B cell (primary cell): ENCODE measurements around the gene FYCO1. TPM values are rescaled to one million over a fixed set of nuclear protein-coding genes. Genes with fewer than 3 reads are reported as not detected.

Experiments used
- ATAC-seq: fragments of 200-7000 bp; cut with Tn5 transposase; one replicate; pipeline ENCODE4 v1.10.0; 2021; ENCODE audit warnings: low read depth, mild to moderate bottlenecking, moderate number of reproducible peaks, moderate library complexity
- CTCF ChIA-PET: fragments of 350-600 bp; sonication (Branson Sonifier 250); formaldehyde crosslinking; loops from one replicate; lab custom pipeline; 2021; ENCODE audit warnings: antibody characterized with exemption, inconsistent platforms; lab: Charles Lee
- POLR2A ChIA-PET: fragments of 350-600 bp; sonication (Branson Sonifier 250); formaldehyde crosslinking; loops from one replicate; lab custom pipeline; 2021; ENCODE audit warnings: antibody characterized with exemption; lab: Charles Lee
- DNase-seq: peaks from one replicate; pipeline ENCODE4 v3.0.0; 2013
- H2AFZ ChIP-seq: 2 replicates; pipeline ENCODE4 v1.6.1; 2012; ENCODE audit warnings: mild to moderate bottlenecking, low read depth, low read length; ENCODE audit not compliant: insufficient read depth, poor library complexity, severe bottlenecking
- H3K27ac ChIP-seq, 2 donors: 1 replicate in 1 of 2; 2 replicates in 1 of 2; pipeline ENCODE4 v1.5.1; 2012 to 2013; ENCODE audit warnings: low read length in 2 of 2, mild to moderate bottlenecking in 2 of 2, moderate library complexity in 1 of 2
- H3K27me3 ChIP-seq, 4 experiments: fragments of 200-600 bp in 1 of 4; sonication (generic) in 1 of 4; replicated peaks in 1 of 4; 1 replicate in 2 of 4; 2 replicates in 2 of 4; pipeline versions ENCODE4 v1.6.1 to v1.7.0; 2013 to 2016; ENCODE audit warnings: low read length in 3 of 4, mild to moderate bottlenecking in 2 of 4, mixed read lengths in 1 of 4, moderate library complexity in 1 of 4; ENCODE audit not compliant: insufficient read depth in 4 of 4, control insufficient read depth in 3 of 4; ENCODE audit errors: control extremely low read depth in 1 of 4
- H3K36me3 ChIP-seq, 2 experiments: replicated peaks in 1 of 2; 1 replicate in 1 of 2; 2 replicates in 1 of 2; pipeline versions ENCODE4 v1.6.1 to v1.7.1; 2013; ENCODE audit warnings: low read length in 1 of 2; ENCODE audit not compliant: insufficient read depth in 2 of 2, control insufficient read depth in 1 of 2; ENCODE audit errors: control extremely low read depth in 1 of 2, extremely low read depth in 1 of 2
- H3K4me1 ChIP-seq, 2 donors: fragments of 200-600 bp in 1 of 2; sonication (generic) in 1 of 2; 1 replicate in 1 of 2; 2 replicates in 1 of 2; pipeline versions ENCODE4 v1.5.1 to v1.6.1; 2013 to 2017; ENCODE audit warnings: low read length in 2 of 2; ENCODE audit not compliant: control insufficient read depth in 2 of 2, insufficient read depth in 2 of 2
- H3K4me2 ChIP-seq: replicated peaks from 2 replicates; pipeline ENCODE3; 2012; ENCODE audit warnings: mild to moderate bottlenecking, low read depth, low read length; ENCODE audit not compliant: poor library complexity, severe bottlenecking
- H3K4me3 ChIP-seq, 5 experiments: fragments of 200-600 bp in 1 of 5; sonication (generic) in 1 of 5; 1 replicate in 3 of 5; 2 replicates in 2 of 5; pipeline versions ENCODE4 v1.5.1 to v1.7.0; 2011 to 2016; ENCODE audit warnings: low read length in 4 of 5, mild to moderate bottlenecking in 4 of 5, low read depth in 2 of 5, control low read depth in 1 of 5, moderate library complexity in 1 of 5; ENCODE audit not compliant: insufficient read depth in 1 of 5; ENCODE audit errors: control extremely low read depth in 1 of 5, extremely low read depth in 1 of 5
- H3K79me2 ChIP-seq: fragments of 200-600 bp; sonication (generic); one replicate; pipeline ENCODE4 v1.6.0; 2016; ENCODE audit warnings: low read length; ENCODE audit not compliant: control insufficient read depth, insufficient read depth
- H3K9ac ChIP-seq: fragments of 200-600 bp; sonication (generic); 2 replicates; pipeline ENCODE4 v1.6.1; 2017; ENCODE audit warnings: mild to moderate bottlenecking, low read length, moderate library complexity
- H3K9me3 ChIP-seq, 3 donors: one replicate each; pipeline versions ENCODE4 v1.6.1 to v1.7.1; 2013; ENCODE audit warnings: low read length in 2 of 3; ENCODE audit not compliant: control insufficient read depth in 2 of 3, insufficient read depth in 1 of 3; ENCODE audit errors: control extremely low read depth in 1 of 3
- H4K20me1 ChIP-seq: 2 replicates; pipeline ENCODE4 v1.6.0; 2012; ENCODE audit warnings: mild to moderate bottlenecking, low read length; ENCODE audit not compliant: insufficient read depth, control insufficient read depth, poor library complexity, severe bottlenecking
- H3K27ac Mint-ChIP-seq: one replicate; pipeline ENCODE4 v1.8.0; 2021; ENCODE audit warnings: mixed read lengths
- H3K27me3 Mint-ChIP-seq: one replicate; pipeline ENCODE4 v1.8.0; 2021; ENCODE audit warnings: mixed read lengths
- H3K4me1 Mint-ChIP-seq: one replicate; pipeline ENCODE4 v1.8.0; 2021; ENCODE audit warnings: mixed read lengths
- H3K4me3 Mint-ChIP-seq: one replicate; pipeline ENCODE4 v1.8.0; 2021; ENCODE audit warnings: mixed read lengths
- H3K9me3 Mint-ChIP-seq: one replicate; pipeline ENCODE4 v1.8.0; 2022; ENCODE audit warnings: mixed read lengths; ENCODE audit not compliant: insufficient read depth
- CTCF ChIP-seq: fragments of 200-600 bp; IDR thresholded peaks from one replicate; pipeline ENCODE4 v1.8.0; 2022; ENCODE audit warnings: antibody characterized with exemption, mild to moderate bottlenecking
- EZH2 ChIP-seq: IDR thresholded peaks from 2 replicates; pipeline ENCODE4 v1.6.1; 2012; ENCODE audit warnings: borderline replicate concordance, low read depth, mild to moderate bottlenecking, moderate library complexity, low read length; ENCODE audit not compliant: insufficient read depth, poor library complexity, severe bottlenecking
- WGBS: methylation state at CpG from one replicate; pipeline ENCODE4 v1.1.5; 2013; ENCODE audit warnings: missing lambda C conversion rate; ENCODE audit not compliant: insufficient coverage; 5-methylcytosine and 5-hydroxymethylcytosine counted together
- intact Hi-C: fragments of 100-400 bp; cut with micrococcal nuclease; formaldehyde crosslinking; loops from one replicate; pipeline ENCODE4 v1.10.0; 2022
- polyA plus RNA-seq: library from polyadenylated mRNA; depleted of rRNA; stranded (reverse); fragments of >200 nt; gene quantifications from 2 replicates; pipeline ENCODE4 v1.2.3, GENCODE V29; 2012
- total RNA-seq, 2 donors: library from RNA; stranded (reverse); fragments of 120-200 nt in 1 of 2; gene quantifications; 1 replicate in 1 of 2; 2 replicates in 1 of 2; pipeline versions ENCODE4 v1.2.3 to v1.2.4, GENCODE V29; 2013 to 2022

FYCO1 gene
- total and polyA plus RNA-seq, 2 donors (not counting 1 experiment from before 2014, with no cell fraction given), result 5.4 to 16.7 TPM

- no peaks in the 10 kb centered on the region for H3K9me3 Mint-ChIP-seq
- no peaks in the 10 kb centered on the region for H4K20me1 ChIP-seq
- H3K9me3 ChIP-seq, result no peaks in the 10 kb centered on the region
- ChIA-PET POLR2A (no interaction called here), CTCF (no interaction called here)
- H3K27ac ChIP-seq, result no peak overlapping the region
- ATAC-seq (no peak), DNase-seq (no peak)
- no peaks in the 10 kb centered on the region for H3K27me3 ChIP-seq
- no peak for TF ChIP-seq EZH2
- TF ChIP-seq CTCF, result no peak
- no peak overlapping the region for H3K4me3 ChIP-seq
- H3K27me3 Mint-ChIP-seq, result peaks cover 4% of the 10 kb centered on the region
- peaks cover 12 to 30% of the 10 kb centered on the region in 2 donors for H3K4me1 ChIP-seq
- H2AFZ ChIP-seq, result no peak overlapping the region
- H3K36me3 ChIP-seq, result no peaks in the 10 kb centered on the region
- H3K27ac Mint-ChIP-seq, result no peak overlapping the region
- no peaks in the 10 kb centered on the region for H3K79me2 ChIP-seq
- 86% methylated on average over 1 of the region's 2 CpGs for WGBS
- H3K4me2 ChIP-seq, result peak overlapping the region; percentile 12
- intact Hi-C loops, result no loop called here
- H3K9ac ChIP-seq, result no peak overlapping the region
- H3K4me3 Mint-ChIP-seq, result no peak overlapping the region
- H3K4me1 Mint-ChIP-seq, result peaks cover 32% of the 10 kb centered on the region
Observed at GRCh38 chr3:45872569-45872968, 123.1 kb downstream of the FYCO1 start.

GRCh38 chr3:45871780-45872179 lies 123.8 kb downstream of the FYCO1 start:
- H3K4me1 Mint-ChIP-seq, result peaks cover 32% of the 10 kb centered on the region
- Histone ChIP-seq H3K4me1 (peaks cover 12 to 30% of the 10 kb centered on the region in 2 donors), H3K36me3 (no peaks in the 10 kb centered on the region), H3K27me3 (no peaks in the 10 kb centered on the region), H3K79me2 (no peaks in the 10 kb centered on the region), H4K20me1 (no peaks in the 10 kb centered on the region), H3K9me3 (no peaks in the 10 kb centered on the region), H3K4me2 (no peak overlapping the region), H3K4me3 (no peak overlapping the region), H2AFZ (no peak overlapping the region), H3K27ac (no peak overlapping the region), H3K9ac (no peak overlapping the region)
- WGBS, result 84% methylated on average over 4 of the region's 6 CpGs
- CTCF ChIA-PET, result no interaction called here
- no peak overlapping the region for H3K27ac Mint-ChIP-seq
- POLR2A ChIA-PET, result no interaction called here
- no peaks in the 10 kb centered on the region for H3K9me3 Mint-ChIP-seq
- DNase-seq (no peak), ATAC-seq (no peak)
- H3K27me3 Mint-ChIP-seq, result peaks cover 3% of the 10 kb centered on the region
- H3K4me3 Mint-ChIP-seq, result no peak overlapping the region
- no peak for TF ChIP-seq CTCF
- TF ChIP-seq EZH2, result no peak
- intact Hi-C loops, result no loop called here
